HG02642 (cell line): ENCODE results near the gene CPHXL2.

Experiments used
- ATAC-seq: cut with Tn5 transposase; IDR thresholded peaks from one replicate; pipeline ENCODE4 v1.9.1; 2021; ENCODE audit warnings: mild to moderate bottlenecking; ENCODE audit not compliant: unreplicated experiment, poor library complexity

Gene CPHXL2

DNA sequence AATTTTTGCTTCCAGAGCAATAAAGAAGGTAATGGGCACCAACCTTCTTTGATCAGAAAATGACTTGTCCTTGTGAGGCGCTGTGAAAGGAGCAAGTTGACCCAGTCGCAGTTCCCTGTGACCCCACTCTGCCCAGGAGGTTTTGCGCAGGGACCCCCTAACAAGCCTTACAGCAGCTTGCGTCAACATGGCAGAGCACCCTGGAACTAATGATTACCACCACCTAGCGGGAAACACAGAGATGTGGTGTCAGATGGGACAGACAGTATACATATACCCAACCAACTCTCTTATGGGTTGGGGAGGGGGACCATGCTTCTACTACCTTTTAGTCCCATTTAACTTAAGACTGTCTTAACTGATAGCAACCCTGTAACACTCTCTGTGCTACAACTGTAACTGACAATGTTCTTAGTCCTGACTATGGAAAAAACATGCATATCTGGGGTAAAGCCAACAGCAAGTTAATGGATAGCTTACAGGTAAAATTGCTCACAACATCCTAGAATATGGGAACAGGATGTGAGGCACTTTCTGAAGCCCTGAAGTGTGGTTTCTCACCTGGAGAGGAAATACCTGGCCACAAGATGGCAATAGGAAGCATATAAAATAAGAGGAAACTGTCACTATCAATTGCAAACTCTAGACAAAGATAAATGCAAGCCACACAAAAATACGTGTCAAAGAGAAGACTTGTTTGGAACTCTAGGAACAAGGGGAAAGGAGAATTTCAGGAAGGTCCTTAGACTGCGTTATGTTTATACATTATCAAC is 32.4 kb downstream of the CPHXL2 start:
- no peak for ATAC-seq

DNA sequence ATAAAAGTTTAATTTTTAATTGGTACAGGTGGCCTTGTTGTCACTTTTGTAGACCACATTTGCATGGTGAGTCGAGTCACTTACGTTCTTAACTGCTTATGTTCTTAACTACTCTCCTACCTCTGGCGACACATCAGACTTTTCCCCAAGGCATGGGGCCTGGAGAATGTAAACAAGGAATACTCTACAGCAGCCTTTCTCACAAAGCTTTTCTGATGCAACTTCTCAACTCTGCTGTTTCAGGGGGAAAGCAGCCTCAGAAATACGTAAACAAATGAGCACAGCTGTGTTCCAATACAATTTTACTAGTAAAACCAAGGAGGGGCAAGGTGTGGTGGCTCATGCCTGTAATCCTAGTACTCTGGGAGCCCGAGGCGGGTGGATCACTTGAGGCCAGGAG is 36.2 kb downstream of the CPHXL2 start:
- no peak for ATAC-seq

DNA sequence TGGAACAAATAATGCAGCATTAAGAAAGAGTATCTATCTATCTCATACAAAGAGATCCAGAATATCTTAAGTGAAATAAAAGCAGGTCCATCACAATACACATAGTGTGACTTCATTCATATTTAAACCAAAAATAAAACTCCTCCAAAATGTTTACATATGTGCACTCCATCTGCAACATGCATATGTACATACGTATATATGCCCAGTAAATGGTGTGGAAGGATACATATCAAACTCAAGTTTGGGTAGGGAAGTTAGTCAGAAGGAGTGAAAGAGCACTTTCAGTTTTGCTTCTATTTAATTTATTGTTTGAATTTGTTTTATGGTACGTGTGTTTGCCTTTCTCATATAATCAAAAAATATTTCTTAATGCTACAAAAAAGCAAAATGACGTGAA is 41.8 kb downstream of the CPHXL2 start:
- no peak for ATAC-seq

DNA sequence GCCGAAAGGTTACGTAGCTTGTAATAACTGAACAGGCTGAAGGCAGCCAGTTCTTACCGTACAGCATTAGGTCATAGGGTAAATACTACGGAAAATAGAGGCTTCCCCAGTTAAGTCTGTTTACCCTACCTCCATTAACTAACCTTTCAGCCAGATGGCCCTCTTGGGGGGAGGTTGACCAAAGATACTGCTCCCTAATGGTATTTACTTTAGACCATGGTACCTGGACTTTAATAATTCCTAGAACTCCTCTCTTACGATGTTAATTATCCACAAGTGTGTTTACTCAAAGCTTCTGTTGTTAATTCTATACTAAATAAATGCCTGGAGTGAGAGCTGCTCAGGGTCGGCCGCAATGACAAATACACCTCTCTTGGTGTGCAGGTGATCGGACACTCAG is 44.0 kb downstream of the CPHXL2 start:
- ATAC-seq, result no peak

- ATAC-seq, result no peak
Observed at GRCh38 chr16:75630052-75630451, 46.8 kb downstream of the CPHXL2 start.

DNA sequence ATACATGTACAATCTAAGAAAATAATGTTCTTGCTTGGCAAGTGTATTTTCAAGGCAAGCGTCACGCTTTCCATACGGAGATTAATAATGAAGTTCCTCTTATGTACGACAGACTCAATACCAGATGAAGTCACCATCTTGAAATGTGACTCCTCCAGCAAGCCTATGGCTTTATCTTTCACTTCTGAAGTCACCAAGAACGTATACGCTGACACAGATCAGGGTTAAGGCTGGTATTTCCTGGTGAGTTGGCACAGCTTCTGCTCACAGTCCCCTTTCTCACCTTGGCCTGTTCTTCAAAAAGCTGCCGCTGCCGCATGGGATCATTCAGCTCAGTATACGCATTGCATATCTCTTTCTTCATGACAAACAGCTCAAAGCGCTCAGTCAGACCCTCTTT is 47.7 kb downstream of the CPHXL2 start:
- no peak for ATAC-seq

DNA sequence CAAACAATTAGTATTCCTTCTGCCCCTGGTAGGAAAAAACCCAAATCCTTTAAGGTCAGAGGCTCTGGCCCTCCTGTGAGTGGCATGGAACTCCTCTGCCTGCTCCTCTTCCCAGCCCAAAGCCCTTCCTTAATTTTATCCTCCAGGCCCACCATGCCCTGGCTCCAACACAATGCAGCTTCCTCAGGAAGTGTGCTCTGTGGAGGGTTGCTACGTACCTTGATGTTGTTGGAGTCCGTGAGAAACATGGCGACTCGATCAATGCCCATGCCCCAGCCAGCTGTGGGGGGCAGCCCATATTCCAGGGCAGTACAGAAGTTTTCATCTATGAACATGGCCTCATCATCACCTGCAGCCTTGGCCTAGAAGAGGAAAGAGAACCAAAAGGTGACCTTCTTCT is 48.5 kb downstream of the CPHXL2 start:
- ATAC-seq, result no peak

DNA sequence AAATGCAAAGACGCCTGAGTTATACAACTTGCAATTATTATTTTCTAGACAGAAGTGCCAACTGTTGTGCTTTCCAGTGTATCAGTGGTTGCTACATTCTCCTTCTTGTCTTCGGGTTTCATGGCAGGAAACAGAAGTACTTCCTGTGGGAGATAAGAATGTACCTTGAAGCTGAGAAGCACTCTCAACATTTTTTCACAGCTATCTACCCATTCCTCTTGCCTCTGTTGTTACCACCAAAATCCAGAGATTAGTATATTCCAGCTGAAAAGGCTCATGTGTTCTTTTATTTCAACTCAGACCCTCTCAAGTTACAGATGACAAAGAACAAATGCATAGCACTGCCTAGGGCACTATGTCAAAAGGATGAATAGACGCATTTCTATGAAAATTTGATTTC is 49.0 kb downstream of the CPHXL2 start:
- ATAC-seq, result no peak

DNA sequence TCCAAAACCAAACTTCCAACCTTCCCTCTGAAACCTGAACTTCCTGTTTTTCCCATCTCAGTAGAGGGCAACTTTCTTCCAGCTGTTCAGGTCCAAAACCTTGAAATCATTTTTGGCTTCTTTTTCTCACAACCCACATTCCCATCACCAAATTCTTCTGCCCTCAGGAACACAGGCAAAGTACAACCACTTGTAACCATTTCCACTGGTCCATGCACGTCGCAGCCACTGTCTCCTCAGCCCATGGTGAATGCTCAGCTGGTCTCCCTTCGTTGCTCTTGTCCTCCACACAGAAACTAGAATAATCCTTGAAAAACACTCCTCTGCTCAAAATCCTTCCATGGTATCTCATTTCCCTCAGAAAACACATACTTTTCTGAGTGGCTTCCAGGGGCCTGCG is 50.0 kb downstream of the CPHXL2 start:
- ATAC-seq, result no peak

DNA sequence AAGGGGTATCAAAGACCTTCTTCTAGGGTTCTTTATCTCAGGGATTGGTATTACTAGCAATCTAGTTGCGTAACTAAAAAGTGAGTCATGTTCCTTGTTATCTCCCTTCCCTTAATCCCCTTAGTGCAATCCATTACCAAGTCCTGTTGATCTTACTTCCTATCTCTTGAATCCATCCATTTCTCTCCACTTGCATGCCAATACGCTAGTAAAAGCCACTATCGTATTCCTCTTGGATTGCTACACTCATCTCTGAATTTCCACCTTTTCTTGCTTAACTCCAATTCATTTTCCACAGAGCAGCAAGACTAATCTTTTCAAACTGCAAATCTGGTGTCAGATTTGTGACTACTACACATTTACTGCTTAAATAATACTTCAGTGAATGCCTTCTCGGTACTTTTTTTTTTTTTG is 51.9 kb downstream of the CPHXL2 start:
- ATAC-seq, result no peak

GRCh38 chr16:75622761-75623605 is 53.8 kb downstream of the CPHXL2 start, which contains the start of gene ADAT1:
Gene ADAT1, minus strand, starts transcription at chr16:75623281. Its CDS starts 2,482 bp downstream, at chr16:75620799.
- ATAC-seq, result peak; percentile 96

GRCh38 chr16:75621170-75621477 is 55.7 kb downstream of the CPHXL2 start:
- ATAC-seq, result no peak

DNA sequence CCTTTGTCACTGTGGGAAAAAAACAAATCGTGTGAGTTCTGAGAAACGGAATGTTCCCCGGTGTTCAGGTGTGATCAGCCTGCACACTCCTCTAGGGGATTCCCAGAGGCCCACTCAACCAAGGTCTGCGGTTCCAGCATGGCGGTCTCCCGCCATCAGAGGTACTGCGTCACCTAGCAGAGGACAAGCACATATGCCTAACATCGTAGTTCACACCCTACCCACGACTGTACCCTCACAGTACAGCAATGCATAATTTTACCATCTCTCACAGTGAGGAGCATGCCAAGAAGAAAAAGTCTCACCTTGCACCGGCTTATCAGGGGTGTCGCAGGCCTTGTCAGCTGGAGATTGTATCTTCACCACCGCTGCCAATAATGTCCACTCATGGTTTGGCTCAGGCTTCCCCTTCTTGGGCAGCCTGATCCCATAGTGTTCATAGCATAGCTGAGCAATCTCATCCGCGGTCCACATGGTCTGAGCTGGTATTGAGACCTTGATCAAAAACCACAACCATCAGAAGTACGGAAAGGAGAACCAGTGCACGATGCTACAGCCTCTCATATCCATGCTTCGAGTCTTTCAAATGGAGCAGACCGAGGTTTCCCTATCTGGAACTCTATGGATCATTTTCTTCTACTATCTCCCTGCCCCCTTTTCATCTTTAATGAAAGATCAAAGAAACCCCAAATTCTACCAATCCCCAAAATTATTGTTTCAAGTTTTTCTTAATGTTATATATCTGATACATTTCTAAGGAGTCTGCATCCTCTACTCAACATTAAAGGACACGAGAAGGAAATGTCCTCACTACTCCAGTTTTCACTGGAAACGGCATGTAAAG is 56.3 kb downstream of the CPHXL2 start:
- ATAC-seq, result no peak

DNA sequence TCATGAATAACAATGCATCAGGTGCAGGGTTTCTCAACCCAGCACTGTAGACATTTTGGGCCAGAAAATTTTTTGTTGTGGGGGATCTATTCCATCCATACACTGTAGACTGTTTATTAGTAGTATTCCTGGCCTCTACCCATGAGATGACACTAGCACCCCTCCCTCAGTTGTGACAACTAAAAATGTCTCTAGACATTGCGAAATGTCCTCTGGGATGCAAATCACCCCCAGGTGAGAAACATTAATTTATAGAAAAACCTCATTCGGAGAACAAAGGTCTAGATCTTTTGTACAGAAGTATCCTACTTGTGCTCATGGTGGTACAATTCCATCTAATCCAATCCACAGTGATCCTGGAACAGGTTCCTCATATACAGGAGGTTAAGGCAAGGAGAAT is 58.0 kb downstream of the CPHXL2 start:
- no peak for ATAC-seq

DNA sequence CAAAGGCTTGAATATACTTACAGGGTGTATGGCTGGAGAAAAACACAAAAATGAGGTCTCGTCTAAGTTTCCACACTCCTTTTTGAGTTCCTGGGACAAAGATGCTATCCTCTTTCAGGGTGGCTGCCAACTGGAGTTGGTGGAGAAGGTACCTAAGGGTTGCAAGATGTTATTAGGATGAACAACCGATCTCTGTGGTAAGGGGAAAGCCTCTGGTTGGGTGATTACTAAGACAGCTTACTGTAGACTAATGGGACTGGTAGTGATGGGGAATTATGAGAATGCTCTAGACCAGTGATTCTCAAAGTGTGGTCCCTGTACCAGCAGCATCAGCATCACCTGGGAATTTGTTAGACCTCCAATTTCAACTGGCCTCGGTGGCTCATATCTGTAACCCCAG is 59.7 kb downstream of the CPHXL2 start:
- ATAC-seq, result no peak

DNA sequence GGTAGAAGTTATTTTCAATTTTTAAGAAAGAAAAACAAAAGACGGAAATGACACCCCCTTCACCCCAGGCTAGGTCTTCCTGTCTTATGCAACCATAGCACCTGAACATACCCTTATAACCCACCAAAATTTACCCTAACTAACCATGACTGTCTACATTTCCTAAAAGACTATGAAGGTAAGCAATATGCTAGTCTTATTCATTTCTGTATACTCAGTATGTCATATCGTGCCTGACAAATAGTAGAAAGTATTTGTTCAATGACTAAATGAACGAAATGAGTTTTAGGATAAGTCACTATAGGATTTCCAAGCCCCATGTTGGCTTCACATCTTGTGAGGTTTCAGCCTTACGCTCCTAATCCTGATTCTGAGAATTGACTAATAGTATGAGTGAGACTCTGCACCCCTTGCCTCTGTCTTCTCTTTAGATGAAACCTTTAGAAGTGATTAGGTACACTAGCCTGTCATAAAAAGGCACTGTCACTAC is 60.2 kb downstream of the CPHXL2 start:
- no peak for ATAC-seq

- no peak for ATAC-seq
Observed at GRCh38 chr16:75615619-75616018, 61.2 kb downstream of the CPHXL2 start.

- no peak for ATAC-seq
Observed at GRCh38 chr16:75614066-75614897, 62.5 kb downstream of the CPHXL2 start.
